Left hindlimb (tissue), 1 donor: ENCODE data around the gene CLCA4.
"Not testable (repeated sequence)": the region's sequence is repeated elsewhere in the genome, so short reads cannot be mapped to it uniquely, and the experiment has no call there.

Experiments used
- DNase-seq: peaks from one replicate; pipeline ENCODE4 v3.0.0-alpha.2; 2018

CLCA4 gene

DNA sequence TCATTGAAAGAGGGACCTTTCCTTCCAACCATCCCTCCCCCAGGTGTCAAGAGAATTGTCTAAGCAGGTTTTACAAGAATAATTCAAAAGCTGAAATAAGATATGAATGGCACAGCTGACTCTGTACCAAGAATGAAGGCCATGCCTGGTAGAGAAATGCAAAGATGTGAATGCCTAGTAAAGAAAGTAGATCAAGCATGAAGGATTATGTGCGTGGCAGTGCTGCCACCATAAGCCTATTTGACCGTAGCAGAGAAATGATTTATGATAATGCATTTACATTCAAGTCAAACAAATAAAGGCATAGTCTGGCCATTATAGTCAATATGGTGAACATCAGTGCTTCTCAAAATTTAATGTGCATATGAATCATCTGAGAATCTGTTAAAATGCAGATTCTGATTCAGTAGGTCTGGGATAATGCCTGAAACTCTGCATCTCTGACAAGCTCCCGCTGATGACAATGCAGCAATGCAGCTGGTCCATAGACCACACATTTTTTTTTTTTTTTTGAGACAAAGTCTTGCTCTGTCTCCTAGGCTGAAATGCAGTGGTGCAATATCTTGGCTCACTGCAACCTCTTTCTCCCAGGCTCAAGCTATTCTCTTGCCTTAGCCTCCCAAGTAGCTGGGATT is 16.6 kb upstream of the CLCA4 start:
- no peak for DNase-seq

DNA sequence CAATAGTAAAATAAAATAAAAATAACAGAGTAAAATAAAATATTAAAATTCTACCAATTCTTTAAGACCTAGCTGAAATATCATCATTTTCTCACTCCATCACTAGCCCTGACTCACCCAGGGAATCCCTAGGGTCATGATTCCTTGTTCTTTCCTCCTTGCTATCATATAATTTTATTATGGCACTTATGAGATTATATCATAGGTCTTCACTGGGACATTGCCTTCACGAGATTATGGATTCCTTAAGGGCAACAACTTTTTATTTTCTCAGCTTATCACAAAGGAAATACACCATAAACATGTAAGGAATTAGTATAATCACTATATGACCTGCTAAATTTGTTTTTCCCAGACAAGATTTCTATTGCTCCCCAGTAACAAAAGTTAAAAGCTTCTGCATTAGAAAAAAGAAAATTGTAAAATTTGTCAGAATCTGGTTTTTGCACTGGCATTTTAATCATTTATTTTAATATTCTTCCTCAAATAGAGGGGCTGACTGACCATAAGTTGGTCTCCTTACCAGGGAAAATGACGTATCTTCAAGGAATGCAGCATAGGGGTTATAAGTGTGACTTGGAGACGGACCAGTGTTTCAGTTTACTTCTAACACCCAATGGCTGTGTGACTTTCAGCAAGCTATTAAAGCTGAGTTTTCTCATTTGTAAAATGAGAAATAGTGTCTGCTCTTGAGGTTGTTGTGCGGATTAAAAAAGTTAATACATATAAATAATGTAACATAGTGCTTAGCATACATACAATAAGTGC is 8.8 kb upstream of the CLCA4 start:
- DNase-seq: no peak

DNA sequence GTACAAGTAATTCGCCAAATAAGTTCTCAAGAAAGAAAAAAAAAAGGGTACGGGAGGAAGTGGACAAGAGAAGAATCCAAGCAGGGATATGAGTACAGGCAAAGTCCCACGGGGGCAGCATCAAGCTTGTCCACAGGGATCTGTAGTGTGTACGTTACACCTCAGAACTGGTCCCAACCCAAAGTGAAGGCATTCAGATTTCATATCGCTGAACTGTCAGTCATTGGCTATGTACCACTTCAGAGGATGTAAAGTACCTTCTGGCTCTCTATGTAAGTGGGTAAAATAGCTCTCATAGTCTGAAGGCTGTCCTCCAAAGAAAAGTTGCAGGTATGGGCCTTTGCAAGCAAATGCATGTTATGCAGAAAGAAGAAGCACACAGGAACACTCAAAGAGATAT is 8.1 kb upstream of the CLCA4 start:
- DNase-seq: no peak

DNA sequence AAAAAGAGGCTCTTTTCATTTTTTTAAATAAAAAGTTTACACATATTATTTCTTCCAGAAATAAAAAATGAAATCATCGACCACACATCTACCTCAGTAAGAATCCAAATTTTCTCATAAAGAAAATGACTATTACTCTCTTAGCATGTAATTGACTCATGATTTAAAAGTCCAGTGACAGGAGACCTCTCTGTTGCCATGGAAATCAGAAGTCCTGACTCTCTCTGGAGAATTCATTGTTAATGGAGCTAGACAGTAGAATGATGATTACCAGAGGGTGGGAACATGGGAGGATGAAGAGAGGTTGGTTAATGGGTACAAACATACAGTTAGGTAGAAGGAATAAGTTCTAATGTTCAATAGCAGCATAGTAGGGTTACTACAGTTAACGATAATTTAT is 5.0 kb upstream of the CLCA4 start:
- DNase-seq: no peak

DNA sequence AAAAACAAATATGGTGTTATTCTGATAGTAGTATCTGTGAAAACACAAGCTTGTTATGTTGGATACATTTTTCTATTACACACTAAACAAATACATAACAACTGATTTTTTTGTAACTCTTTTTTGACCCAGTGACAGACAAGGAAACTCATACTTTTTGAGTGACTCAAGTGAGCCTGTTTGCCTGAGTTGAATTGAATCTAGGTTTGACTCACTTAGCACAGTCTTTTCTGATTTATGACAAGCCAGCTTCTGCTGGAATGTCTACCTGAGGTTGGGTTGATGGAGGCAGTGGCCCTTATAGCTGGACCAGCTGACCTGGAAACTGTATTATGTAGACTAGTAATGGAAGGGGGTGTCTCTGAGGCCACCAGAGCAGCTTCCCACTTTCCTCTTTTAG is 4.2 kb upstream of the CLCA4 start:
- DNase-seq: no peak

DNA sequence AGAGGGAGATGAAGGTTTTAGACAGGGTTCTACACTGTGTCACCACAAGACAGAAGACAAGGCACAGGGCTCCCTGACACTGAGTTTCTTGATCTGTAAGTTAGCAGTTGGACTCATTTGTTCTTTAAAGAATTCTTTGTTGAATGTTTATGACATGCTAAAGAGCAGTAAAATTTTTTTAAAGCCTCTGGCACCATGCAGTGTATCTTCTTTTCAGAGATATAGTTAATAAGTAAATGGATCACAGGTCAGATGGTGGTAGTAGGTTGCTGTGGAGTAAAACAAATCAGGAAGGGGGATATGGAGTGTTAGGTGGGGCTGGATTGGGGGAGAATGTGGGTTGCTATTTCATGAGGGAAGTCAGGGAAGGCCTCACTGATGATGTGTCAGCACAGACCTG is 2.0 kb downstream of the CLCA4 start:
- DNase-seq: no peak

DNA sequence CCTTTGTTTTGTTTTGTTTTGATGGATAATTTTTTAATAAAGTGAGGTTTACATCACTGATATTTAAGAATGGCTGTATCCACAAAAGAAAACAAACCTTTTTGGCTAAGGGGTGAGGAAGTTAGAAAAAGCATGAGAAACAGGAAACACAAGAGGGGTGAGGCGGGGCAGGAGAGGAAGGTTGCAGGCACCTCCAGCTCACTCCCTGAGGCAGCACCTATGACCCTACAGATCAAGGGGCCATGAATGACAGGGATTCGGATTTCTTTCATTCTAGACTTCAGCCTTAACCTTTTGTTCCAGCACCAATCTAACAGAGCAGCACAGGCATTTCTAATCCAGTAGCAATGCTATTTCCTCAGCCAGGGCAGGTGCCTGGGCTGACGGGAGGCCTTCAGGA is 4.4 kb downstream of the CLCA4 start:
- no peak for DNase-seq

DNA sequence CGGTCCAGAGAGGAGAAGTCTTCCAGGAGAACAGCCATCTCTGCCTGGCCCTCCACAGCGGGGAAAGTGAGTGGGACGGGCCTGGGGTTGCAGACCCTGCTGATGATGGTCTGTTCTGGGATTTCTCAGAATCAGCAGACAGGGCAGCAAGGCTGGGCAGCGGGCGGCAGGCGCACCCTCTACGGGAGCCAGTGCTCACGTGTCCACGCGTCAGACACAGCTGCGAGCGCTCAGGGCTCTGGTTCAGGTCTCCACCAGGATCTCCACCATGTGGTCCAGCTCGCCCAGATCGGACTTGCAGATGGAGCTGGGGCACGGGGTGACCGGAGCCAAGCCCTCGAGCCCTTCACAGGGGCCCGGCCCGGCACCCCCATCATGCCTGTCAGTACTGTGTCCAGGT is 5.5 kb downstream of the CLCA4 start:
- DNase-seq: no peak

DNA sequence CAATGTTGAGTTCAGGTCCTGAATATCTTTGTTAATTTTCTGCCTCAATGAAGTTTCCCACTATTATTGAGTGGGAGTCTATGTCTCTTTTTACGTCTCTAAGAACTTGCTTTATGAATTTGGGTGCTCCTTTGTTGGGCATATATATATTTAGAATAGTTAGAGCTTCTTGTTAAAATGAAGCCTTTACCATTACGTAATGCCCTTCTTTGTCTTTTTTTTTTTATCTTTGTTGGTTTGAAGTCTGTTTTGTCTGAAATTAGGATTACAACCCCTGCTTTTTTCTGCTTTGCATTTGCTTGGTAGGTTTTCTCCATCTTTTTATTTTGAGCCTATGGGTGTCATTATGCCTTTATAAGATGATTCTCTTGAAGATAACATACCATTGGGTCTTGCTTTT is 10.9 kb downstream of the CLCA4 start:
- no peak for DNase-seq

DNA sequence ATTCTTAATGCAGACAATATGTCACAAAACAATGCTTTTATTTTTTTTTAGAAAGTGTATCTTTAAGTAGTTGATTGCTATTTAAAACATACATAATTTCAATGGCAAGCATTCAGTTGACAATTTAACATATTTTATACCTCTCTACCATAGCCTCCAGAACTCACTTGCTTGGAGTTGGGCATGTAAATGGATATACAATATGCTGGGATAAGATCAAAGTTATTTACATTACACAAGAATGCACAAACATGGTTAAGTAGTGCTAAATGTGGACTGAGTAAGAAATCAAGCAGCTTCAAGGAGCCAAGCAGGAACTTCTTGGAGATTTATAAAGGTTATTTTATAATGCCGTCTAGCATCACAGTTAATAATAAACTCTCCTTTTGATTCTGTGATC is 17.0 kb downstream of the CLCA4 start:
- DNase-seq: no peak

DNA sequence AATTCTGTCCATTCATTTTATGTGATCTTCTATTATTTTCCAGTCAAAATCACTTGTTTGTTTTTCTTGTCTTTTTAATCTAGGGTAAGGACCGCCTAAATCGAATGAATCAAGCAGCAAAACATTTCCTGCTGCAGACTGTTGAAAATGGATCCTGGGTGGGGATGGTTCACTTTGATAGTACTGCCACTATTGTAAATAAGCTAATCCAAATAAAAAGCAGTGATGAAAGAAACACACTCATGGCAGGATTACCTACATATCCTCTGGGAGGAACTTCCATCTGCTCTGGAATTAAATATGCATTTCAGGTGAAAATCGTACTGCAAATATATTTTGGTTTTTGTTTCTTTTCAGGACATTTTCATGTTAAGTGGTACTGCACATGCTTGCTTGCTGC is 20.5 kb downstream of the CLCA4 start:
- no peak for DNase-seq

DNA sequence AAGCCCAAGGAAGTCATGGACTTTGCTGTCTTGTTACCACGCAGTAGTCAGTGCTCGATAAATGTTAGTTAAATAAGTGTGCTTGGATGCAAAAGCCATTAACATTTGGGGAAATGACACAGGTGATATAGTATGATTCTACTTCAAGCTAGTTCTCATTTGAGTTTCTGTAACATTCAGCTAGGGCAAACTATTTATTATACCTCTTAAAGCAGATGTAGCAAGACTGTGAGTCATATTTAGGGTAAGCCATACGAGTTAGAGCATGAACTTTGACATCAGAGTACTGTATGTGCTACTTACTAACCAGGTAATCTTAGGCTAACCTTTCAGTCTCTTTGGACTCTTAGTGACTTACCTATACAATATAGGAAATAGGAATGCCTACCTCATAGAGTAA is 21.0 kb downstream of the CLCA4 start:
- no peak for DNase-seq

DNA sequence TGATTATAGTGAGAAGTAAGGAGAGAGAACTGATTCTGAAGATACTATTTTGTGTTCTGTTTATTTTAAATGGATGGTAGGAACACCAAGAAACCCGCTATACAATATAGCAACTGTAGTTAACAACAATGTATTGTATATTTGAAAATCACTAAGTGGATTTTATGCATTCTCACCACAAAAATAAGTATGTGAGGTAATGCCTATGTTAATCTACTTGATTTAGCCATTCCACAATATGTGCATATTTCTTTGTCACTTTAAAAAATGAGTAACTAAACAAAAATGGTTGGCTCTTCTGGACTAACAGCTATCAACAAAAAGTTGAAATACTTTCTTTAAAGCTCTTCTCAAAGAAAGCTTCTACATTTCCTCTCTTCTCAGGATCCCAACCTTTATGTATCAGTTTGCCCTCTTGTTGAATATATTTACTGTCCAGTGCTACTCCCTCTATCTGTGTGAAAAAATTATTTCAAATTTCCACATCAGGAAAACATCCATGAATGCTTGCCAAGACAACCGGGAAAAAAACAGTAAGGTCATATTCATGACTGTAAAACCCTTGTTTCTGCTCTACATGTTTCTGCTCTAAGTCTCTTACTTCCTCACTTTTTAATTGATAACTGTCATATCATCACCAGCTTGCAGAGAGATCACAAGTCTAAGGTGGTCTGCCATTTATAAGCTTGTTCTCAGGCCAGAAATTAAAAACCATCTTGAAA is 27.0 kb downstream of the CLCA4 start:
- DNase-seq: no peak

DNA sequence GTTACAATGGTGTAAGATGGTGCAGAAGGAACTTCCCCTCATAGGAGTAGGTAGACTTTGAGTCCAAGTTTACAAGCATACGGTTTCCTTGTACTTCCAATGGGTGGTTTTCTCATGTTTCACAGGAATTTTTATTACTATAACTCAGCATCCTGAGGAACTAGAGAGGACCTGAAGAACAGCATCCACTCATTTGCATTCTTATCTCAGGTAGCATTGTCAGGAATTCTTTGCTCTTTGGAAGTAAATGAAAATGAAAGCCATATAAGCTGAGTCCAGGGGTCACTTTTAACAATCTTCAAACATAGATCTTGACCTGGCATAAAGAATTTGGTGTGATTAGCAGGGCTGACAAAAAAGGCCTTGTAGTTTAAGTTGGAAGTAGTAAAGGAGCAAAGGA is 34.4 kb downstream of the CLCA4 start:
- DNase-seq: no peak

DNA sequence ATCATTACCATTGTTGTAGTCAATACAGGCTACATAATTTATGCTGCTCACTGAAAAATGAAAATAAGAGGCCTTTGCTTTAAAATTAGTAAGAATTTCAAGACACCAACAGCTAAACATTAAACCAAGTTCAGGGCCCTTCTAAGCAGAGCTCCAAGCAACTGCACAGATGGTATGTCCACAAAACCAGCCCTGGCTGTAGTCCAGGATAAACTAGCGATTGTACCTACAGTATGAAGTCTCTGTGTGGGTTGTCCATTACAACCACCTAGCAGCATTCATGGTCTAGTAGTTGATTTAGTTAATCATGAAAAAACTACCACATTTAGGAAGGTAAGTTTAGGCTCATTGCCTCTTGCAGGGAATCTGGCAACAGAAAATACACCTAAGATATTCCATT is 35.3 kb downstream of the CLCA4 start:
- DNase-seq: no peak

DNA sequence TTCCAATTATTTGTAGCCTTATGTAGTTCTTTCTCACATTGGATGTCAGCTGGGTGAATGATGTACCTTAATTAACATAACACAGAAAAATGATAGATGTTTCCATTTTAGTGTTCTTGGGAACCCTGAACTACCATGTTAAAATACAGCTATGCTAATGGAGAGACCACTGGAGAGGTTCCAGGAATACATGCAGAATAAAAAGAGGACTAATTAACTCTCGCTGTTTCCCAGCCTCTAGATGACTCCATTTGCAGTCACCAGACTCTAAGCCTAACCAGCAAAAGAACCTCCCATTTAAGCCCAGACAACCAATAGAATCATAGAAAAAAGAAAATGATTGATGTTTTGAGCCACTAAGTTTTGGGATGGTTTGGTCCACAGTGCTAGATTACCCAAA is 36.2 kb downstream of the CLCA4 start:
- DNase-seq: no peak

DNA sequence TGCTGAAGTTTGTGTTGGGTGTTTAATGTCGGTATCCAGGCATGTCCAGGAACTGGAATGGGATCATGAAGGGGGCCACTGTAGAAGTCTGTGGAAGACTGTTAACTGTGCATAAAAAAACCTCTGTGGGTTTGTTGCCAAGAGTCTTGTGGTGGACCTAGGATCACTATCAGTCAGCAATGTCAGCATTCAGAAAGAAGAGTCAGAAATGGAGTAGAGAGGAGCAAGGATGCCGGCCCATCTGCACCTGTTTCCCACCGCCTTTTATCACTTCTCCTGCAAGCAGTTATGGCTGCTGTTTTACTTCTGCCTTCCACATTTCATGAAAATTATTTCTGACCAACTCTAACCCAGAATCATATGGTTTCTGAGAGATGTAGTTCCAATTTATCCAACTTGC is 36.7 kb downstream of the CLCA4 start:
- DNase-seq: no peak

DNA sequence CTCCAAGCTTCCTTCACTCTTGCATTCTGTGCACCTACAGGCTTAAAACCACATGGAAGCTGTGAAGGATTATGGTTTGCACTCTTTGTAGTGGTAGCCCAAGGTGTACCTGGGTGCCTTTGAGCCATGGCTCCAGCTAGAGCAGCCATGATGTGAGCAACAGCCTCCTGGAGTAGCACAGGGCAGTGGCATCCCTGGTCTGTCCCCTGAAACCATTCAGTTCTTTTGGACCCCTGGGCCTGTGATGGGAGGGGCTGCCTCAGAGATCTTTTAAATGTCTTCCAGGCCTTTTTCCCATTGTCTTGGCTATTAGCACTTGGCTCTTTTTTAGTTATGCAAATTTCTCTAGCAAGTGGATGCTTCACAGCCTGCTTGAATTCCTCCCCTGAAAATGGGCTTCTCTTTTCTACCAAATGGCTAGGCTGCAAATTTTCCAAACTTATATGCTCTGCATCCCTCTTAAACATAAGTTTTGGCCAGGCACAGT is 47.4 kb downstream of the CLCA4 start:
- no peak for DNase-seq

DNA sequence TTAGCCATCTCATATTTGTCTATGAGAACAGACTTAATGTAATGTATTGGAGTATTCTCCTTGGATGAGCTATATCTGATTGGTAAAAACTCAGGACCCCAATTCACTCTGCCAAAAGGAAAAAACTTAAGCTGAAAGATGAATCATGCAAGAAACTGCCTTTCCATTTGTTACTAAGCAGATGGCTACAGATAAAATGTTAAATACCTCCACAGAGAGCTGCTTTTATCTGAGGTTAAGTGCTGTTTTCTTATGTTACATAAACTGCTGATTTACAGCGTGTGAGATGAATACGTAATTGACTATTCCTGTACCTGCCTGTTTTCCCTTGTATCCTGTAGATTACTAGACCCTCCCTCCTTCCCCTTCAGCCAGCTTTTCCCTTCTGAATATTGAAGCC is 49.3 kb downstream of the CLCA4 start:
- no peak for DNase-seq

DNA sequence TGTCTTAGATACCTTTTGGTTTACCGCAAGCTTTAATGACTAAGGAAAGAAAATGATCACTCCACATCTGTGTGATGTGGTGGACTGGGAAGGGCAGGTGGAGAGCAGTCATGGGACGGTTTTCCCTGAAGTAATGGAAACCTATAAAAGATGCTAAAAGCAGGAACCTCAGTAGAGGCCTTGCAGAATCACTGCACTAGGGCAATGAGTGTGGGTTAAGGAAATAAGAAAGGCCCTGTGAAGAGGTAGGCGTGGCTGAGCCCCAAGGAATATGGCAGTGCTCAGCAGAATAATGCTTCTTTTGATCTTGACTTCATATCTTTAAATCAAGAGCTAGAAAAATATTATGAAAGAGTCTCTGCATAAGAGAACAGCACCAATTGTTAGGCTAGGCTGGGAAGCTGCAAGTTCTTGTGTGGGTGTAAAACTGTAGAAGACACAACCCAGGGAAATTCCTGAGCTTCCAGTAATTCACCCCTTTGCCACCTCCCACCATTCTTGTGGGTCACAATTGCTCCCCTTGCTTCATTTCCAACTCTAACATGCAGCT is 49.9 kb downstream of the CLCA4 start:
- DNase-seq: no peak

DNA sequence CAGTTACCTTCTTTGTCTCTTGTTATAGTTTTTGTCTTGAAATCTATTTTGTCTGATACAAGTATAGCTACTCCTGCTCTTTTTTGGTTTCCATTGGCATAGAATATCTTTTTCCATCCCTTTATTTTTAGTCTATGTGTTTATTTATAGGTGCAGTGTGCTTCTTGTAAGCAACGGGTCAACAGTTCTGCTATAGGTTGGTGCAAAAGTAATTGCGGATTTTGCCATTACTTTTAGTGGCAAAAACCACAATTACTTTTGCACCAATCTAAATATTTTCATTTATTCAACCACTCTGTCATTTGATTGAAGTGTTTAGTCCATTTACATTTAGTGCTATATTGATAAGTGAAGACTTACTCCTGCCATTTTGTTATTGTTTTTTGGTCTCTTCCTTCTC is 59.2 kb downstream of the CLCA4 start:
- DNase-seq: not testable (repeated sequence)

DNA sequence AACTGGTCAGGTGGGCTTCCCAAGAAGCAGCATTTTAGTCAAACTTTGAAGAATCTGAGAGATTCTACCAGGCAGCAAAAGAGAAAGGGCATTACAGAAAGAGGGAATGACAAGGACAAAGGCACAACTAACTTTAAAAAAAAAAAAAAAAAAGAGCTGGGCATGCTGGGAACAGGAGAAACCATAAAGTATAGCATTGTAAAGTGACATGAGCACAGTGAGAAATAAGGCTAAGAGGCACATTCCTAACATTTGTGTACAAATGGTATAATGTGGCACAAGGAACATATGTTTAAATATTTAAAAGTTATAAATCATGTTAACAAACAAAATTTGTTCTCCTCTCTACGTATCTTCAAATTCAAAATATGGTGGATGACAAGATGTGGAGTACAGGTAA is 69.6 kb downstream of the CLCA4 start:
- DNase-seq: no peak

DNA sequence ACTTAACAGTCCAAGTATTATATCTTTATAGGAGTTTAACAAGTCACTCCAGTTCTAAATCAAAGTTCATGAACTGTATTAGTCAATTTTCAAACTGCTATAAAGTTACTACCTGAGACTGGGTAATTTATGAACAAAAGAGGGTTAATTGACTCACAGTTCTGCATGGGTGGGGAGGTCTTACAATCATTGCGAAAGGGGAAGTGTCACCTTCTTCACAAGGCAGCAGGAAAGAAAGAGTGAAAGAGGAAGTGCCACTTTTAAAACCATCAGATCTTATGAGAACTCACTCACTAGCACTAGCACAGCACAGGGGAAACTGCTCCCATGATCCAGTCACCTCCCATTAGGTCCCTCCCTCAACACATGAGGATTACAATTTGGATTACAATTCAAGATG is 70.0 kb downstream of the CLCA4 start:
- DNase-seq: no peak

DNA sequence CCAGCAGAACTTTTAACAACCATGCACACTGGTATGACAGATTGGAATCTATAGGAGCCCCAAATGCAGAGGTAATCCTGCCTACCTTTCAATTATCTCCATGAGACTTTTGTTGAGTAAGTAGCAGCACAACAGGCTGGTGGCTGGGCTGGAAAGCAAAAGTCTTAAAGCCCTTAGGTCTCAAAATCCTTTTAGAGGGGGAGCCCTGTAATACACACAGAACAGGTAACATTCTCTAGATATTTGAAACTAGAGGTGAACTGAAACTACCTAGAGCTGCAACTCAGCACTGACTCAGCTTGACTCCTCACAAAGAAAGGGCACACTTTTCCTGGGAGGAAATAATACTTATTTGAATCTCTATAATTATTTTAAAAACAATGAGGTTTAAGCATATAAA is 71.5 kb downstream of the CLCA4 start:
- DNase-seq: no peak
